Measurements from ENCODE around the gene LHPP.

DNA sequence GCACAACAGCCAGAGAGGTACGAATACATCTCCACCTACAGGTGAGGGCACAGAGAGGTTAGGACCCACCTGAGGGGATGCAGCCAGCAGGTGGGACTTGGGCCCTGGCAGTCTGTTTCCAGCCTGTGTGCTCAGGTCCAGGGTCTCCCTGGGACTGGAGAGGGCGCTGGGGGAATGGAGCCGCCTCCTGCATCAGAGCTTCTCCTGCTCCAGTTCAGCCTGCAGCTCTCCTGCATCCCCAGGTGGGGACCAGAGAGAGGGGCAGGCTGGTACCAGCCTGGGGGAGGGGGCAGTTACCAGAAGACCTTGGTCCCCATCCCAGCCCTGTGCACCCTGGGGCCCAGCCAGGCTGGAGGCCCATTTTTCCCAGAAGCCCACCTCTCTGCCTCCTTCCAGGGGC is 80.7 kb downstream of the LHPP start:
- TF ChIP-seq, protein P1, sequence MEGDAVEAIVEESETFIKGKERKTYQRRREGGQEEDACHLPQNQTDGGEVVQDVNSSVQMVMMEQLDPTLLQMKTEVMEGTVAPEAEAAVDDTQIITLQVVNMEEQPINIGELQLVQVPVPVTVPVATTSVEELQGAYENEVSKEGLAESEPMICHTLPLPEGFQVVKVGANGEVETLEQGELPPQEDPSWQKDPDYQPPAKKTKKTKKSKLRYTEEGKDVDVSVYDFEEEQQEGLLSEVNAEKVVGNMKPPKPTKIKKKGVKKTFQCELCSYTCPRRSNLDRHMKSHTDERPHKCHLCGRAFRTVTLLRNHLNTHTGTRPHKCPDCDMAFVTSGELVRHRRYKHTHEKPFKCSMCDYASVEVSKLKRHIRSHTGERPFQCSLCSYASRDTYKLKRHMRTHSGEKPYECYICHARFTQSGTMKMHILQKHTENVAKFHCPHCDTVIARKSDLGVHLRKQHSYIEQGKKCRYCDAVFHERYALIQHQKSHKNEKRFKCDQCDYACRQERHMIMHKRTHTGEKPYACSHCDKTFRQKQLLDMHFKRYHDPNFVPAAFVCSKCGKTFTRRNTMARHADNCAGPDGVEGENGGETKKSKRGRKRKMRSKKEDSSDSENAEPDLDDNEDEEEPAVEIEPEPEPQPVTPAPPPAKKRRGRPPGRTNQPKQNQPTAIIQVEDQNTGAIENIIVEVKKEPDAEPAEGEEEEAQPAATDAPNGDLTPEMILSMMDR (IDR thresholded peaks at IDR 0.05 in 8 of 11, conservative IDR thresholded peaks at IDR 0.05 in 3 of 11) = no peak
- TF ChIP-seq POLR2A (IDR thresholded peaks at IDR 0.05) = no peak

All from spleen (tissue), 7 donors.